Stimulated activated CD8-positive, alpha-beta memory T cell treated with anti-CD3 and anti-CD28 coated beads, Interleukin-12 subunit alpha, Interleukin-12 subunit beta, amount 100 ng/mL, for 24 hours (primary cell): ENCODE data around the gene MAGED2.
"Not testable (repeated sequence)": the region's sequence is repeated elsewhere in the genome, so short reads cannot be mapped to it uniquely, and the experiment has no call there.

Experiments used
- DNase-seq: peaks from one replicate; pipeline ENCODE4 v3.0.0-alpha.2; 2020; ENCODE audit errors: extremely low read depth

Gene MAGED2, protein sequence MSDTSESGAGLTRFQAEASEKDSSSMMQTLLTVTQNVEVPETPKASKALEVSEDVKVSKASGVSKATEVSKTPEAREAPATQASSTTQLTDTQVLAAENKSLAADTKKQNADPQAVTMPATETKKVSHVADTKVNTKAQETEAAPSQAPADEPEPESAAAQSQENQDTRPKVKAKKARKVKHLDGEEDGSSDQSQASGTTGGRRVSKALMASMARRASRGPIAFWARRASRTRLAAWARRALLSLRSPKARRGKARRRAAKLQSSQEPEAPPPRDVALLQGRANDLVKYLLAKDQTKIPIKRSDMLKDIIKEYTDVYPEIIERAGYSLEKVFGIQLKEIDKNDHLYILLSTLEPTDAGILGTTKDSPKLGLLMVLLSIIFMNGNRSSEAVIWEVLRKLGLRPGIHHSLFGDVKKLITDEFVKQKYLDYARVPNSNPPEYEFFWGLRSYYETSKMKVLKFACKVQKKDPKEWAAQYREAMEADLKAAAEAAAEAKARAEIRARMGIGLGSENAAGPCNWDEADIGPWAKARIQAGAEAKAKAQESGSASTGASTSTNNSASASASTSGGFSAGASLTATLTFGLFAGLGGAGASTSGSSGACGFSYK

DNA sequence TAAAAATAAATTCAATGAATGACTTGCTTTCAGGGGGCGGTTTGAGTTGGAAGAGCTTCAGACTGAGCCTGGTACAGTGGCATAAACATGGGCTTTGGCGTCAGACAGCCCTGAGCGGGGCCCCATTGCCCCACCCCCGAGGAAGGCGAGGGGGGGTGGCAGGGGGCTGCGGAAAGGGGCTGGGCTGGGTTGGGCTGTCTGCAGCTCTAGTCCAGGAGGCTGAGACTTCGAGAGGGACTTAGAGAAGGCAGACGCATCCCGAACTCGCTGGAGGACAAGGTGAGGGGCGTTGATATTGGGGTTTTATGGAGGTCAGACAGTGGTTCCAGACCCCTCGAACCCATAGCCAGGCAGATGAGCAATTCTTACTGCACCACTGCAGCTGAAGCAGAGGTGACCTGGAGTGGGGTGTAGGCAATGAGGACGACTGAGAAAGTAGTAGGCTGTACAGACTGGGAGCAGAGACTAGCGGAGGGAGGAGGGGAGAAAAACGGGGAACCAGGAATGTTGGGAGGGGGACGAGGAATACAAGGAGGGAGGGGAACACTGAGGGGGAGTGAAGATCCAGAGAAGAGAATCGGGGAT, at the start of gene MAGED2:
Gene MAGED2, plus strand, starts transcription at position 222 of the 585 bp plus-strand sequence. CDS start 1,587 bp downstream, outside the sequence.
- DNase-seq = no peak

DNA sequence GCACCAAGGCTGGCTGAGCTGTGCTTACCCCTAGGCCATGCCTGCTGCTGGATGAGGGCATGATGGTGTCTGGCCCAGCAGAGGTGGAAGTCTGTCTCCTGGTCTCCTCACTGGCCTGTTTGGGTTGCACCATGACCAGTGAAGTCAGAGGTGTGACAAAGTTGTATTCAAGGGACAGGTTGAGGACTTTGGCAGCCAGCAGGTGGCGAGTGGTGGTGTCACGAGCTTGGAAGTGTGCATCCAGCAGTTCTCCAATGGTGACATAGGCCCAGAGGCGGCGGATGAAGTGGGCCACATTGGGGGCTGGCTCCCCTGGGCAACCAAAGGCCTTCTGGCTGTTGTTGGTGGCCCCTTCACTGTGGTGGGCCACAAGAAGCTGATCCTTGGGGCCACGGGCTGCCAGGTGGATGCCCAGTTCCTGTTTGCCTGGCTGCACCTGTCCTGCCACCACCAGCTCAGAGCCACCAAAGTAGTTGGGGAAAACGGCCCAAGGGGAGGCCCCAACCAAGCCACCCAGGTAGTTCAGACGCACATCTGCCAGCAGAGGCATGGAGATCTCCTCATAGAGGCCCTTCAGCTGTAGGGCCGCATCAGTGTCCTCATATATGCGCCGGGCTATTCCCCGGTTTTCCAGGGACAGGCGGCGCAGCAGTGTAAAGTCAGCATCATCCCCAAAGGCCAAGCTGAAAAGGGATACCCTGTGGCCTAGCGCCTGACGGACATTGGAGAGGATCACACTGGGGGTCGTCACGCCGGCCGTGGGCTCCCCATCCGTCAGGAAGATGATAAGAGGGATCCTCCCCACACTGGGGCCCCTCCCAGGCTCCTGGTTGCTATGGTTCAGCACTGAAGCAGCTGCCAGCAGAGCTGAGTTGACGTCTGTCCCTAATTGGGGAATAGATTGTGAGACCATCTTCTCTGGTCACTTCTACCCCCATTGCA, 49.2 kb upstream of the MAGED2 start:
- DNase-seq = no peak

DNA sequence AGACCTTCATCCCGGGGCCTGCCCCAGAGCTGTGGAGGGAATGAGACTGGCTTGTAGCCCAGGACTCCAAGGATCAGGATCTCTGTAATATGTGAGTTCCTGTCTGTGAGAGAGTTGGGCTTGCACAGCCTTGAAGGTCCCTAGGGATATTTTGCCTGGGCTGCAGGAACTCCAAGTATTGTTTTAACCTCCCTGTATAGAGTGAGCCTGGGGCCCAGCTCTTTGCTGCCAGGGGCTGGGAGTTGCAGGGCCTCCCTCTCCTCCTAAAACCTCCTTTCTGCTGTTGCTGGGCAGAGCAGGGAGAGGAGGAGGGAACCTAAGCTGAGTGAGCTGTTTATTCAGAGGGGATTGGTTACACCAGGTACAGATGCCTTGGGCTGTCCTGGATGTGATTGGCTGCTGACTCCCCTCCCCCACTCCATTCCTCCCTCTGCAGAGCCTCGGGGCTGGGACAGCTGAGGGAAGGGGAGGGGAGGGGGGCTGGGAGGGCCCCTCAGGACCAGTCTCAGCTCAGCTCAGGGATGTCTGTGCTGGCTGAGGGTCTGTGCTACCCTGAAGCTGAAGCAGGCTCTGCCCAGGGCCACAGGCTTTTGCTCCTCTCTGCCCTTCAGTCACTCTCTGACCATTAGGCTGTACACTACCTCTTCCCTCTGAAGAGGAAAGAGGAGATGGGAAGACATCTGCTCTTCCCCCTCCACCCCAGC, 33.0 kb upstream of the MAGED2 start:
- DNase-seq = not testable (repeated sequence)

DNA sequence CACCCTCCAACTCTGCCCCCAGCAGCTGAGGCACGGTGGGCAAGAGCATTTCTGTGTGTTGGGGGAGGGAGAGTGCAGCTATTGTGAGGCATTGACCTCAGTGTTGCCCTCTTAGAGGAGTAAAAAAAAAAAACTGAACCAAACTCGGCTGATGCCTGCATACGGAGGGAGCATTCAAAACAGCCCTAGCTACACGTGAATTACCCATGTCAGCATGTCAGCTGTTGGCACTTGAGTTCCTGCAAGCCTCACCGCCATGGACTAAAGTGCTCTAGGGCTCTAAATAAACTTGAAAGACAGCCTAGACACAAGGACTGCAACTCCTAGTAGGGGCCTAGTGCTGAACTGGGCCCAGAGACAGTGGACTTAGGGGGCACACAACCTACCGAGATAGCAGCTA, 31.5 kb upstream of the MAGED2 start:
- DNase-seq = no peak

DNA sequence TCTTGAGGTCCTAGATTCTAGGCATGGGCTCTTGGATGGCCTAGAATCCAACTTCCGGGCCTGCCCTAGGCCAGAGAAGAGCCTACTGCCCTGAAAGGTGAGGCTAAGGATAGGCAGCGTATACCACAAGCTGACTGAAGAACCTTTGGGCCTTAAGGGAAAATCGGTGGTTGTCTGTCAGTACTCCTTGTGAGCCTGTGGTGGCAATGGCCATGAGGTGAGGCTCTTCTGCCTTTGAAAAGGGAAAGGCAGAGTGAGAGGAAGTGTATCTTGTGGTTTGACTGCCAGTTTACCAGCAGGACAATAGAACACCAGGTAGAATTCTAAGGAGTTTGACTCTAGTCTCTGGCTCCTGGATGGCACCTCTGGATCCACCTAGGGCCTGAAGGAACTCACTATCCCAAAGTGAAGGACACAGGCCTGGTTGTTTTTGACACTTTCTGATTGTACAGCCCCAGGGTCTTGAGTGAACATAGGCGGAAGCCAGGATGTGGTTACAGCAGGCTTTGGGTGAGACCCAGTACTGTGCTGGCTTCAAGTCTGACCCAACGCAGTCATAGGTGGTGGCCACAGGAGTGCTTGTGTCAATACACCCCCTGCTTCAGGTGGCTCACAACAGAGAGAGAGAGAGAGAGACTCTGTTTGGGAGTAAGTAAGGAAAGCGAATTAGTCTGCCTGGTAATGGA, 30.4 kb upstream of the MAGED2 start:
- no peak for DNase-seq

DNA sequence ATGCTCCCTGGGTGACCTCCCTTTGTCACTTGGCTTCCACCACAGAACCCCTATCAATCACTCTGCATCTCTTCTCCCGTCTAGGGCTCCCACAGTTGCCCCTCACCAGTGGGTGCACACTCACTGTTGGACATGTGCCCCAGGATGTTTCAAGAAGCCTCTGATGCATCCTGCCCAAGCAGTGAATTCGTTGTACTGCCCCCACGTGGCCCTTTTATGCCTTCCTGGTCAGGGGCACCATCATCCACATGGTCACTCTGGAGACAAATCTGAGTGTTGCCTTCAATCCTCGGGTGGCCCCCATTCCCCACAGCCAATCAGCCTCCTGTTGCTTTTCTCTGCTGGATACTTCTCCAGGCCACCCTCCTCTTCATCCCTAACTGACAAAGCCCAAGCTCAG, 21.6 kb upstream of the MAGED2 start:
- no peak for DNase-seq

DNA sequence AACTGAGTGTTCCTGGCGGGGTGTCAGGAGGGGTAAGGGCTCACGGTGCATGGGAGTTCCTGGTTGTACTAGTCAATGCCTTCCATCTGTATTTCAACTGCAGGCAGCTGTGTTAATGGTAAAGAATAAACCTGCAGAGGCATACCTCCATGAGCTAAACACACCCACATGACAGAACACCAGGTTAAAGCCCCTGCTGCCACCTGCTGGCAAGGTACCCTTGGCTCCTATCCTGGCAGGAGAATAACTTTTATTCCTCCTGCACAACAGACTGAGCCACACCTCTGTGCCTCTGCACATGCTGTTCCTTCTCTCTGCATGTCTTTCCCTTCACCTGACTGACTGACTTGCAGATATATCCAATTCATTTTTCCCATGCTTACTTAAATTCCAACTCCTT, 20.6 kb upstream of the MAGED2 start:
- DNase-seq = no peak

DNA sequence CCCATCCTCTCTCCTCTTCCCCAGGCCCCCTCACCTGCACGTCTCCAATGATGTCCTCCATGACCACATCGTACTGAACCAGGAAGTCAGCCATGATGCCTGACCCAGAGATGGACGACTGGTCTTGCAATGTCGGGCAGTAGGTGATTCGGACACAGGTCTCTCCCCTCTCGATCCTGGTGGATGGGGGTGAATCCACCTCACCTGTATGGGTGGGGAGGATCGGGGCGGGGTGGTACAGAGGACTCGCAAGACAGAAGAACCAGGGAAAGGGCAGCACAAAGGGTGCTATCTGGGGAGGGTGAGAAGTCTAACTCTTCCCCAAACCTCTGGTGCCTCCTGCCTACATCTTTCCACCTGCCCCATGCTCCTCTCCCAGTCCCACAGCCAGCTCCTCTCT, 19.1 kb upstream of the MAGED2 start:
- DNase-seq = no peak

DNA sequence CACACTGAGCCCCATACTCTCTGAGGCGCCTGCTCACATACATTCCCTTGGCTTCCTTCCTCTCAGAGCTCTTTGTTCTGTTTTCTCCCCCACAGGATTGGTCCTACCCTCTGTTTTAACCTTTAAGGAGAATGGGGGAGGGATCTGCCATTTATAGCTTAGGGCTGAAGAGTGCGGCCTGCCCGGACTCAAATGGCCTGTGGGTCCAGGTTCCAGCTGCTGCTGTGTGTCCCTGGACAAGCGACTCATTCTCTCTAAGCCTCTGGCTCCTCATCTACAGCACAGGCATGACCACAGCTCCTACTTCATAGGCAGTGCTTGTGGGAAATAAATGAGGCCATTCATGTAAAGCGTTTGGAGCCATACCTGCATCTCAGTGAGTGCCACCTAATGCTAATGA, 18.1 kb upstream of the MAGED2 start:
- DNase-seq = not testable (repeated sequence)

DNA sequence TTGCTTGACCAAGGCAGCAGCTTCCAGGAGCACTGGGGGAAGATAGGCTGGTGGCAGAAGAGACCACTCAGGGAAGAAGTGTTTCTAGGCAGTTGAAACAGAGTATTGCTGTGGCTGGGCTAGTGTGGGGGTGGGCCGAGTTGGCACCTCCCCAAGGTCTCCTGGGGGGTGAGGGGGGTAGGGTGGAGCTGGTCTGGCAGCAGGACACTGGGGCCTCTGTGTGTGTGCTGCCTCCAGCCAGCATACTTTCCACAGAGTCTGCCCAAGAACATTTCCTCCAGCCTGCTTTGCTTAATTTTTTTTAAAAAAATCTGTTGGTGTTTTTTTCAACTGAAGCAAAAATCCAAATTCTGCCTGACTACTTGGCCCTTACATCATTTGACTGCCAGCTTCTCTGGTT, 13.5 kb upstream of the MAGED2 start:
- DNase-seq = no peak

DNA sequence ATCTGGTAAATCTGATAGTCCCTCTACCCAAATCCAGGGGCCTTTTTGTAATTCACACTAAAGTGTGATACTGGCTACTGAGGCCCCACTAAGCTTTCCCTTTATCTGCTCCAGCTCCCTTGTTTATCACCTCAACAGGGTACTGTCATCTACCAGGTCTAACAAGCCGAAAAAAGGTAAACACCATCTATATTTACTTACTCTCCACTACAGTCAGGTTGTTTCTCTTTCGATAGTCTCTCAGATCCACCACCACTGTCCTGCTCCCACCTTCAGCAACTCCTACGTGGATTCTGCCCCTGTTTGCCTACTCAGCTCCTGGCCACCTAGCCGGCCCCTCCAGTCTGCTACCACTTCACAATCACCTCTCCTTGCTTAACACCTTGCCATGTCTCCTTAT, 12.8 kb upstream of the MAGED2 start:
- DNase-seq = no peak

DNA sequence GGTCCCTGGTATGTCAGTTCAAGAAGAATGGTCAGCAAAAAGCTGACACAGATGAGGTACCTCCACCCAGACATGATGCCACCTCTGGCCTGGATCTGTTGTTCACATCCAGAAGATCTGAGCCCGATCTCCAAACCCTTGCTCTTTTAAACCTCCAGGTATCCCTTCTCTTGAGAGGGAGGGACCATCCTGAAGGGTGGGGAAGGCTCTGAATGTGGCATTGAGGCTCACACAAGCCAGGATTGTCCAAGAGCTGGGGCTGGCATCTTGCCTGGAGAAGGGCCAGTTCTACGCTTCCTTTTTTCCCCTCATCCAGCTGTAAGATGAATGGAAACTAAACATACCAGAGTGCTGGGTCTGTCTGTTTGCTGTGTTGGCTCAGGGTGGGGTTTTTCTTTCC, 9.4 kb upstream of the MAGED2 start, which contains the start of gene ITIH6:
Gene ITIH6, minus strand, starts transcription at position 119 of the 400 bp plus-strand sequence. Its CDS starts 45 bp downstream, at position 74.
- DNase-seq = no peak

DNA sequence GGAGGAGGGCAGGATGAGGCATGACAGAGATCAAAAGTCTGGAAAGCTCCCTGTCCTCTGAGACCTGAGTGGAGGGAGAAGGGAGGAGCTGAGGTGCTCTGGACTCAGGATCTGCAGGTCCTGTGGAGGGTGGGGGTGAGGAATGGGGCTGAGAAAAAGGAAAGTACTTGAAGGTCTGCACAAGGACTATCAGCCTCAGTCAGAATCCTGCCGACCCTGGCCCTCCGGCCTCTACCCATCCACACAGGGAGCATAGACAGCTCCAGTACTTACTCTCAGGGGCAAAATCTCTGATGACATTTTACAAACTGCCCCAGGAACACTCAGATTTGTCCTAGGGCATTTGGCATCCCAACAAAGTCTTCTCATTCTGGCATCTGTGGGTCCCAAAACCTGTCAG, 8.5 kb upstream of the MAGED2 start:
- DNase-seq = no peak

DNA sequence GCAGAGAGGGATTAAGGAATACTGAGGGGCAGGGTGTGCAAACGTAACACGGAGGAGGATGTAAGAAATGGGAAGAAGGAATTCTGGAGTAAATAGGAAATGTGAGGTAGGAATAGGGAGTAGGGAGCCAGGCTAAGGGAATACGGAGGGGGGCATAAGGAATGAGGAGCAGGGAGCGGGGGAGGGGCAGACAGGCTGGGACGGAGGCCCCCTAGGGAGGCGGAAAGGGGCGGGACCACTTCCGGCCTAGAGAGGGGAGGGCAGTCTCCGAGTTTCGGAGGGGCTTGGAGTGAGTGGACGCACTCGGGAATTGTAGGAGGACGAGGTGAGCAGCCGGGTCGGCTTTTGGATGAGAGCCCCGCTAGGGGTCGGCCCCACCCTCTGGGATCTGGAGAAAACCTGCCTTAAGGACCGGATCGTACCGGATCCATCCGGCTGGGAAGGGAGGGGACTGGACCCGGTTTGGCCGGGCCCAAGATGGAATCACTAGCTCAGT, 612 bp downstream of the MAGED2 start:
- no peak for DNase-seq

DNA sequence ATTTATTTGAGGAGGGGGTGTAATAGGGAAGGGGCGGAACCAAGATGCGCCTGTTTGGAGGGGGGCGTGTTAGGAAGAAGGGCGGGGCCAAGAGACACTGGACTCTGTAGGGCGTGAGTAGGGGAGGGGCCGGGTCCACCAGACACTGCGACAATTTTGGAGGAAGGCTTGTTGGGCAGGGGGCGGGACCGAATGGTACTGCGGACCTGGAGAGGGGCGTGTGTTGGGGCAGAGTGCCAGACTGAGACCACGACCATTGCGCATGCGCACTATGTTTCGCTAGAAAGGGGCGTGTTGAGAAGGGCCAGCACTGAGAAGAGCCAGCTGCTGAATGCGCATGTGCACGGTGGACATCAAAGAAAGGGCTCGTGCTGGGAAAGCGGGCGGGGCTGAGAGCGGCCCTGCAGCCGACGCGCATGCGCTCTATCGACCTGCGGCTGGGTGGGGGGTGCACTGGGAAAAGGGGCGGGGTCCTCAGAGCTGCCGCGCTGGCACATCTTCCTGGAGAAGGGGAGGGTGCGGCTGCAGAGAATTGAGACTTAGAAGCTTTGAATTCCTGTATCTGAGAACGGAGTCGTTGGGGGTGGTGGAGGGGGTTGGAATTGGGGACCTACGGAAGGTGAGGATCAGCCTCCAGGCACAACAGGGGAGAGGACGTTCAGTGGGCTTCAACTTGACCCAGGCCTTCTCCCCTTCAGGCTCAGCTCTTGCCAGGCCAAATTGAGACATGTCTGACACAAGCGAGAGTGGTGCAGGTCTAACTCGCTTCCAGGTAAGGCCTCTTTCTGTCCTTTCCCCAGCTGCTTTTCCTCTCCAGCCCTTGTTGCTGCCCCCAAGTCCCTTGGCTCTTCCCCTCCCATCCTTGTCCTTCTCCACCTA, 1.3 kb downstream of the MAGED2 start:
- peak; percentile 68 for DNase-seq

DNA sequence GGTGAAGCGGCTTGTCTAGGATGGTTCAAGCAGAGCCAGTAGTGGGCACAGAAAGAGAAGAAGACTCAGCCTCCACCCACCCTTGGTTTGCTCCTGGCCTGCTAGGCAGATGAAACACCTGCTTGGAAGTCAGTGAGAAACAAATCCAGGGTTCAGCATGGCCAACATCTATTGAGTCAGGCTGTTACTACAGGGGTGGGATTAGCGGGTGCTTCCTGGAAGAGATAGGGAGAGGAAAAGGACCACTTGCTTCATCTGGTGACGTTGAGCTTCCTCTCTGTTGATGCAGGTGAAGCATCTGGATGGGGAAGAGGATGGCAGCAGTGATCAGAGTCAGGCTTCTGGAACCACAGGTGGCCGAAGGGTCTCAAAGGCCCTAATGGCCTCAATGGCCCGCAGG, 3.0 kb downstream of the MAGED2 start:
- no peak for DNase-seq

DNA sequence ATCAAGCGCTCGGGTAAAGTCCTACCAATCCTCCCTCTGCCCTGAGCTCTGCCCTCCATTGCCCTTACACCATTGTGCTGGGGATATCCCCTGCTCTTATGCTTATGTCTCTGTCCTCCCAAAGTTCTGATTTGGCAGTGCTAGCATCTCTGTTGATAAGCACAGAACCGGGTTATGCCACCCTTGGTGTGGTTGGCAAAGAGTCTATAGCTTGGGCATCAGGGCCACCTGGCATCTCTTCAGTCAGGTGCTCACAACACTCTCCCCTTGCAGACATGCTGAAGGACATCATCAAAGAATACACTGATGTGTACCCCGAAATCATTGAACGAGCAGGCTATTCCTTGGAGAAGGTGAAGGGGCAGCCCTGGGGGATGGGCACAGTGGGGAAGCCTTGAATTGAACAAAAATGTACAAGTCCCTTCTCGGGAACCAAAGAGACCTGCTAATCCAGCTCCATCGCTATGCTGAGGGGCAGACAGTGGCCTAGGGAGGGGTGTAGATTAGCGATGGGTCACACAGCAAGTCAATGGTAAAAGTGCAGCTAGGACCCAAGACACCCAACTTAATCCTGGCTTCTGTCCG, 3.8 kb downstream of the MAGED2 start:
- no peak for DNase-seq

DNA sequence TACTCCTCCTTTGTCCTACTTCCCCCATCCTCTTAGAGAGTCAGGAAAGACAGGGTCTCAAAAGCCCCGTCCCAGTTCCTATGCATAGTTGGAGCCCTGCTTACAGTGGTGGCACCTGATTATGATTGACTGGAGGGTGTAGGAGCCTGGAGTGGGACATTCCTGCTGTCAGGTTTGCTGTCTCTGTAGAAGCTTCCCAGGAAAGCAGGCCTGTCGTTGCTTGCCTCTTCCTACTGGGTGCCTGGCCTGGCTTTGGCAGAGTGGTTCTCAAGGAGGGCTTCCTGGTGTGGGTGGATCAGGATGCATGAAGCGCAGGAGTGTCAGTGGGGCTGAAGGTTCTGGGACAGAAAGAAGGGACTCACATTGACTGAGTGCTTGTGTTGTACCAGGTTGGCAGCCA, 4.8 kb downstream of the MAGED2 start:
- no peak for DNase-seq

DNA sequence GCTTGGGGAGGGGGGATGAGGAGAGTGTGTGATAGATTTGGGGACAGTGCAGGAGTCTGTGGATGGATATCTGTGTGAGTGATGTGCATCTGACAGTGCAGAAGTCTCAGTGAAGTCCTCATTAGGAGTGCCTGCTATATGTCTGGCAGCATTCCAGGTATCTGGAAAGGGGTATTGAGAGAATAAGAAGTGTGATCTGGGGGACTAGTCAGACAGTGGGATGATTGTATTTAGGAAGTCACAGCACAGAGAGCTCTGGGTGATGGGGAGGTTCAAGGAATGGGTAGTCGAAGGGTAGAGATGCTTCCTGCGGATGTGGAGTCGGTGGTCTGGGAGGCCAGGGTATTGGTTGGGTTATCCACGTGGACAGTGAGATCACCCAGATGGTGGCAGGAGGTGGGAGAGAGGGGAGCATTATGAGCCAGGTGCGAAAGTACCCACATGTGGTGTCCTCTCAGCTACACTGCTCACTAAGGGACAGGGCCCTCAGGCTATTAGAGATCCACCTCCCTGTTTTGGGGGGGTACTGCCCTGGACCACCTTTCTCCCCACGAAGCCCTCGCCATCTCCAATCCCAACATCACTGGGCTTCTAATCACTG, 9.8 kb downstream of the MAGED2 start:
- no peak for DNase-seq
